C4-2B (cell line): ENCODE results near the gene AIG1.

Experiments
- CTCF ChIP-seq: fragments of 450-650 bp; conservative IDR thresholded peaks from 2 replicates; pipeline ENCODE4 v1.5.1; 2017; ENCODE audit warnings: mild to moderate bottlenecking
- ZFX ChIP-seq: fragments of 450-650 bp; IDR thresholded peaks from 2 replicates; pipeline ENCODE4 v1.6.1; 2017

- TF ChIP-seq CTCF = no peak
- TF ChIP-seq ZFX = no peak
These were observed 76.0 kb downstream of the AIG1 start for GRCh38 chr6:143136647-143137046.
